Right kidney (tissue), 9 donors: ENCODE measurements around the gene CFAP54.
A peak's percentile ranks its signal among the peaks of the same experiment; 100 is the strongest.
"Not testable (repeated sequence)": the region's sequence is repeated elsewhere in the genome, so short reads cannot be mapped to it uniquely, and the experiment has no call there.

ENCODE experiments used
- DNase-seq: peaks from one replicate; pipeline ENCODE4 v3.0.0-alpha.2; 2016
- long read RNA-seq, 8 donors: transcript quantifications; one replicate each; lab custom pipeline, GENCODE V29; 2026

Gene CFAP54, protein sequence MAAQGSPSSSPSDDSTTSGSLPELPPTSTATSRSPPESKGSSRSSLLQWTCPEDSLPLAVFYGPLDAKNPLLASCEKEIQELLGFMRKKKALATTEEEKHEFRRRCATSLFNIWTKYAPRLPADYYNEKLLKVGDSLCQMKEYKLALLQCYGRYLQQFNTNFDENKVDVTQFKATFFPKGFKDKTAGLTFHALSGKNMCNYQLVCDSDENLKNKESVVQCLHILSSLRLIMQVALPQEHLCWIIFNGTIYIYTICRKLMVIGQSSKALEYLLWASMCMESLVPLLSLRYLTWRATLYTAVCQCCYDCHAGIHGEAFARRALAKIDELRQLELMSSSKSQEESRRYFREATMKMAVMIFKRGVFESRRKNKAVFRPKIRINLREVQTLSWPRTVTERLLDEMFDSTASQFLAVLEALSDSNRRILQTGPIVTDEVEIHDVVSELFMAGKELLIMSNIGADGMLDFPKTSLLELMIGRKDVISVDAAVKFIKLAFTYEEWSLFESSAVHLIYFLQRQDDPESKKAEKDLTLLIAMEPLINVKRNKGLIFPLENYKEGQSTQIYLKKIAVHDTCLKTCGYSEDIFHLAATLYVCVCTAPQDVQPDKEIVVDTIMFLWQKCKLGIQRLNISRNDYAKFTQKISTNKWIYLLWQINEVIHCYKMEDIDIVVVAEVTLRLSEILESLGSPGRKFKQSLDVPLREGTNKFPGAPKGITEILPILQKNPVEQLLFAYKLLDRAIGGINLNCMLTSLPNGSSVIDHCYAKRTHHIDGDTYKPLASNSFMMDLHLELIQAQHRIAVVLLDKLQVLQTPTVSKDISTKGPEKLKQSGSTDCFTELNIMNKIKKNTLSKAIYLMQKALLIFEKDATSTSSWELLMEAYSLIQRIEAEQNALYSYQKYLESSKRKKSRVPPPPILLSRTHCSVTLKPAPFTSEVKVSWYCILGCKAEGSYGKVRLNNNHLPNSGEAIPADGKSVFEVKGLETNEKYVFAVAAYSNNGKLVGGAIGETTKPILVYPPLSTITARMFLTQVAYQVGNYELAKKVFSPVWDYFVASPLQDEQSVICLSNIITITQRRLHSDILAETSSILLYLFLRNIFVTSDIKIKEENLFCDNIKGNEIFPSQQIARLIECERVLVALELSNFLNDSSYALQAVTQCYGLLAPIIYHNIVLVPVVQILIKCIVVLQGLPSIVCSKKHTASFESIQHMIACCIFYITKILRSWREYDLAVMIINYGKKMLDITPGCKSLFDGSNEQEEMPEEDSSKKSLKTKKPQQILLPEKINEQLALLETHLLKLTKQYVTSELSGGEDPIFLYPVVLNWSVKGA (N-terminal part only)
- long read RNA-seq, donor 1, result 0 reads
- long read RNA-seq, donor 2, result 0 reads
- long read RNA-seq, donor 3, result 0 reads
- long read RNA-seq, donor 4, result 0 reads
- long read RNA-seq, donor 5, result 0 reads
- long read RNA-seq, donor 6, result 0 reads
- long read RNA-seq, donor 7, result 0 reads
- long read RNA-seq, donor 8, result 0 reads

GRCh38 chr12:96489392-96490056, at the start of gene CFAP54:
Gene CFAP54 (plus strand): TSS chr12:96489577. CDS start chr12:96489610, 33 bp downstream.
- peak; percentile 93 for DNase-seq

DNA sequence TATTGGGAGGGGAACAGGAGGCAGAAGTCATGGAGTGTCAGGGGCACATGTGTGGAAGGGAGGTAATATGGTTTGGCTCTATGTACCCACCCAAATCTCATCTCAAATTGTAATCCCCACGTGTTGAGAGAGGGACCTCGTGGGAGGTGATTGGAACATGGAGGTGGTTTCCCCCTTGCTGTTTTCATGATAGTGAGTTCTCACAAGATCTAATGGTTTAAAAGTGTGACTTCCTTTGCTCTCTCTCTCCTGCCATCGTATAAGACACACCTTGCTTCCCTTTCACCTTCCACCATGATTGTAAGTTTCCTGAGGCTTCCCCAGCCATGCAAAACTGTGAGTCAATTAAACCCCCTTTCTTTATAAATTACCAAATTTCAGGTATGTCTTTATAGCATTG, 47.6 kb upstream of the CFAP54 start:
- DNase-seq, result no peak

DNA sequence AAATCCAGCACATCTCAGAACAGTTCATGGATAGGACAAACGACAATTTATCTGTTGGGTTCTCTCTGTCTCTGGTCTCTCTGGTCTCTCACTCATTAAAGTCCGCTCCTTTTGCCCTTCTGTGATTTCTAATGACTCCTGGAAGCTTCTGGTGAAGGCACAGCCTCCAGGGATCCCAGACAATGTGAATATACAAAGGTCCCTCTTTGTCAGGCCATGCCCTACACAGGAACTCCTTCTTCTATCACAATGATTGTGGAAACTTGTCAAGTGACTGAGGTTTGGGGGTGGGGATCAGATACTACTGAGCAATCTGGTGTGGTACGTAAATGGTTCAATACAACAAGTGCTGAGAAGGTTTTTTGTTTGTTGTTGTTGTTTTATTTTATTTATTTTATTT, 46.5 kb upstream of the CFAP54 start:
- no peak for DNase-seq

DNA sequence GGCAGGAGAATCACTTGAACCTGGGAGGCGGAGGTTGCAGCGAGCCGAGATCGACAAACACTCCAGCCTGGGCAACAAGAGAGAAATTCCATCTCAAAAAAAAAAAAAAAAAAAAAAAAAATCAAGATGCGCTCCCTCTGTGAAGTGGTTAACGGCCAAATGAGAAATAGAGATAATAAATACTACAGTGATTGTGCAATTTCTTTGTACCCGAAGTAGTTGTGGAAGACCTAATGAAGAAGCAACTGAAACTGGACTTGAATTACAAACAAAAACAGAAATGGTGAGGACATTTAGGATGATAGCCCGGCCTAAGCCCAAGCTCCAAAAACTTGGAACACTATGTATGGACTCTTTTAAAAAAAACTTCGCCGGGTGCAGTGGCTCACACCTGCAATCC, 45.0 kb upstream of the CFAP54 start:
- DNase-seq, result no peak

DNA sequence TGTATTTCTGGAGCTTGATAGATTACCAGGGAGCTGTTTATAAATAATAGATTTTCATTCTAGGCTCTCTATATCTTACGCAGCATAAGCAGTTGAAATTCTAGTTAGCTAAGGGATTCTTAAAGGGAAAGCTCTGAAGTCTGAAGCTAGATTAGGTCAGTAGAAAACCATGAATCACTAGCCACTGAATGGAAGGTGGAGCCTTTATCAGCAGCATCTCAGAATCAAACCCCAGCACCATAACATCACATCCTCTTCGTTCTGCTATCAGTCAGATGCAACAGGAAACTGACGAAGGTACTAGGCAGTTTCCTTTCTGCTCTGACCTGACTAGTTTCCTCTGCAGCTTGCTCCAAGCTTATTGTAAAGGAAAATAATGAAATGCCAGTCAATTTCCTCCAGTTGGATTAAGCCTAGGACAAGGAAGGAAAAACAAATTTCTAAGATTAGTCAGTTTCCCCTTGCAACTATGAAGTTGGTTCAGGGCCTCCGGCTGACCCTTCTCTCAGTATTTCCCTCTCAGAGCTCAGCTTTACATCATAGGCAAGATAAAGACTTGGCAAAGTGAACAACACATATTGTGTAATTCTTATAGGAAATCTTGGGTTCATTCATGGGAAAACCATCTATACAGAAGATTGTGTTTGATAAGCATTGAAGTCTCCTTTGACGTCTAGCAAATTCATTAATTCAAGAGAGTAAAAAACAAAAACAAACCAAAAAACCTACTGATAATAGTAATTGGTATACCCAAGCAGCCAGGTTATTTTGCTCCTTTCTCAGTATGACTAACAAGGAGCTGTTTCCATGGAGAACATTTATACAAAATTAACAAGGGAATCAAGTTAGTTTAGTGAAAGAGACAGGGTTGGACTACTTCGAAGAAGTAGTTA, 43.4 kb upstream of the CFAP54 start:
- no peak for DNase-seq

DNA sequence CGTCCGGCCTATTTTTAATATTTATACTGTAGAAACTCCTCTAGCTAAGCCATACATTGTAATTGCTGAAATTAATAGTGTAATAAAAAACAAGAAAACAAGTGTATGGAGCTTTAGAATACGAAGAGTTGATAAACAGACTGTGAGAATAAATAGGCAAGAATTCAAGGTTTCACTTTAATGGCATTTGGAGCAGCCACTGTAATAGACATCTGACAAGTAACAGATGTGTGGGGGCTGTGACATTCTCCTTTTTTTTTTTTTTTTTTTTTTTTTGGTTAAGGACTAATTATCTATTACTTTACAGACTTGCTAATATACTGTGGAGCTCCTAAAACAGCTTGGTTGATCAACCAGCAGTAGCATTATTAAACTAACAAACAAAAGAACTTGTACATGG, 42.1 kb upstream of the CFAP54 start:
- DNase-seq, result no peak

DNA sequence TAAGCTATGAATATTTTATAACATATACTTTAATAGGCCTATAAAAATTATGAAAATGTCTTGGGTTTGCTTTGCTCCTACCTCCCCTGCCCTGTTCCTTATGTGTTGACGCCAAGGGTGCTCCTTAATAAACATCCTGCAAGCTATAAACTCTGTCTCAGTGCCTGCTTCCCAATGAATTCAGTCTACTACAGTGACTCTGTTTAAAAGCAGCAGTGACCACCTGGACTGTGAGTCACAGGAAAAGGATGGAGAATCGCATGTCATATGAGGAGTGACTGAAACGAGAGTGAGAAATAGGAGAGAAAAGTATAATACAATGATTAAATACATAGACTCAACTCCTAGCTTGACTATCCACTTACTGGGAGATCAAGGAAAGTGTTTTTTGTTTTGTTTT, 41.1 kb upstream of the CFAP54 start:
- no peak for DNase-seq

DNA sequence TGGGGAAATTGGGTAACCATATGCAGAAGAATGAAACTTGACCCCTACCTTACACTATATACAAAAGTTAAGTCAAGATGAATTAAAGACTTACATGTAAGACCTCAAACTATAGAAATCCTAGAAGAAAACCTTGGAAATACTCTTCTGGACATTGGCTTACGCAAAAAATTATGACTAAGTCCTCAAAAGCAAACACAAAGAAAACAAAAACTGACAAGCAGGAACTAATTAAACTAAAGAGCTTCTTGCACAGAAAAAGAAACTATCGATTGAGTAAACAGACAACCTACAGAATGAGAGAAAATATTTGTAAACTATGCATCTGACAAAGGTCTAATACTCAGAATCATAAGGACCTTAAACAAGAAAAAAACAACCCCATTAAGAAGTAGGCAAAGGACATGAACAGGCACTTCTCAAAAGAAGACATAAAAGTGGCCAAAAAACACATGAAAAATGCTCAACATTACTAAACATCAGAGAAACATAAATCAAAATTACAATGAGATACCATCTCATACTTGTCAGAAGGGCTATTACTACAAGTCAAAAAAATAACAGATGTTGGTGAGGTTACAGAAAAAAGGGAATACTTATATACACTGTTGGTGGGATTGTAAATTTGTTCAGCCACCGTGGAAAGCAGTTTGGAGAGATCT, 37.0 kb upstream of the CFAP54 start:
- DNase-seq, result no peak

GRCh38 chr12:96454396-96454795, 35.0 kb upstream of the CFAP54 start:
- no peak for DNase-seq

DNA sequence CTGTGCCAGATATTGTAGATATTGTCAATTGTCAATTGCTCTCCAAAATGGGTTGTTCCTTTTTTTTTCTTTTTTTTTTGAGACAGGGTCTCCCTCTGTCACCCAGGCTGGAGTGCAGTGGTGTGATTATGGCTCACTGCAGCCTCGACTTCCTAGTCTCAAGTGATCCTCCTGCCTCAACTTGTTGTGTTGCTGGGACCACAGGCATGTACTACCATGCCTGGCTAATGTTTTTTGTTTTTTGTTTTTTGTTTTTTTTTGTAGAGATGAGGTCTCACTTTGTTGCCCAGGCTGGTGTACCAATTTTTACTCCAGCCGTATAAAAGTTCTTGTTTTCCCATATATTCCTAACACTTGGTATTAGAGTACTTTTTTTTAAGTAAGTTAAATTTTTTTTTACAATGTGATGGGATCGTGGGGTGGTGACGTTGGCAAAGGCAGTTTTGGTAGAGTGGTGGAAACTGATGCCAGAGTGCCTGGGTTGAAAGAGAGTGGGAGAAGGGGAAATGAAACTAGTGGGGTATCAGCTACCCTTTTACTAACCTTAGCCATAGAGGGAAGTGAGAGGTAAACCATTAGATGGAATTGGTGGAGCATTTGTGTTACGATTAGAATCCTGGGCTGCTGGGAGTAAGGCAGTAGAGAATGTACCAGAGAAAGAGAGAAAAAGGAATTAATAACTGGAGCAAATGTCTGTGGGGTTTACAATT, 33.0 kb upstream of the CFAP54 start:
- DNase-seq, result no peak

- DNase-seq, result no peak
Measured at GRCh38 chr12:96457191-96457930, 32.0 kb upstream of the CFAP54 start.

GRCh38 chr12:96459281-96459680, 30.1 kb upstream of the CFAP54 start:
- not testable (repeated sequence) for DNase-seq

- DNase-seq, result no peak
Measured at GRCh38 chr12:96462571-96463280, 26.7 kb upstream of the CFAP54 start.

DNA sequence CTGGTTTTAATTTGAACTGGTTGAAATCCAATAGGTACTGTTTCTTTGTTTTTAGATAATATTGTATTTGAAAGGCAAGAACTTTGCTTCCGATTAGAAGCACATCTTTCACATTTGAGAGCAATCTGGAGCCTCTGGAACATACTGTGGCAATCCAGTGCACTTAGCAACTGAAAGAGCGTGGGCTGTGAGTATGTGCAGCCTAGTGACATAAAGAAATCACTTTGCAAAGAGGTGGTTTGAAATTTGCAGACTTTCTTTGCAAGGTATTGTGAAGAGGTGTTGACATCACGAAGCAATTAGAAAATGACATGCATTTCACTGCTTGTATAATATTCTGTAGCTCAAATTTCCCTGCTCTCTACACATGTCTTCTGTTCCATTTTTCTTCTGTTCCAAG, 23.5 kb upstream of the CFAP54 start:
- DNase-seq, result no peak

GRCh38 chr12:96466939-96467751, 22.2 kb upstream of the CFAP54 start:
- DNase-seq, result no peak

DNA sequence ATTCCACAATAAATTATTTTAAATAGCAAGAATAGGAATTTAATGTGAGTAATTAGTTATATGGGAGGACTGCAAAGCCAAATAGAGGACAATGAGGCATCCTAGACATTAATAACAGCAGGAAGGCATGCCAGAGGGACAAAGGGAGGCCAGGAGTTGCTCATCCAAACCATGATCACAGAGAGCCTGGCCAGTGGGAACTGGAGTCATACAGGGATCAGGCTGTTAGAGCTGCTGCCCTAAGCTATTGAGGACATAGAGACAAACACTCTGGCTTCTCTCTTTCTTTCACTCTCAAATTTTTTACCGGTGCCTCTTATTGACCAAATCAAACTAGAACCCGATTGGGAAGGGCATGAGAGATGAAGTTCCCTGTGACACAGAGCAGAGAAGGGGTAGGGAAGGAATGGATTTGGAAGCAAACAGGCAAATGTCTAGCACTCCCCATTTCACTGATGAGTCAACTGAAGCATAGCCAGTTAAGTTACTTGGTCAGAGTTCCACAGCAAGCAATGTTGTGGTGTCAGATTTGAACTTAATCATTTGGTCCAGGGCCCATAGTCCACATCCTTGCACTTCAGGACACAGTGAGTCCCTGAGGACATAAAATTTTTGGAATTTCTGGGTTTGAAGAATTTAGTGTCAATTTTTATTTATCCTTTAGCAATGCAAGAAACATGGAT, 17.9 kb upstream of the CFAP54 start:
- DNase-seq, result no peak
